ENCODE measurements around the gene NF2. TPM values are rescaled to one million over a fixed set of nuclear protein-coding genes. Genes with fewer than 3 reads are reported as not detected.

NF2 gene
- total RNA-seq, 1 experiment from 2014 or later, result 190 TPM

GRCh38 chr22:29635734-29636357, 32.4 kb downstream of the NF2 start:
- TF ChIP-seq REST (IDR thresholded peaks at IDR 0.05; ENCODE audit: insufficient read depth in 1 of 2, low read depth in 2 of 2, low read length in 1 of 2) (no peak), CTCF (IDR thresholded peaks at IDR 0.05) (peak; percentile 76)
- no peak for DNase-seq (ENCODE audit: low read depth, low spot score)
- in situ Hi-C loops (cut with HindIII; ENCODE audit: low pct_unique_long_range_greater_than_20kb, low sequenced_read_pairs) (no loop called here), intact Hi-C loops (cut with micrococcal nuclease; ENCODE audit: unreplicated experiment) (no loop called here)
- Histone ChIP-seq H3K27me3 (ENCODE audit: control insufficient read depth, insufficient read depth, low read length) (no peaks in the 10 kb centered on the region), H3K4me3 (ENCODE audit: low read depth in 2 of 2, low read length in 2 of 2) (no peak overlapping the region), H3K36me3 (ENCODE audit: control insufficient read depth, insufficient read depth, low read length) (no peaks in the 10 kb centered on the region; the same call in 1 of the 2 replicates), H3K4me1 (ENCODE audit: control insufficient read depth, insufficient read depth, low read length) (peaks cover 43% of the 10 kb centered on the region), H3K27ac (ENCODE audit: low read length) (no peak overlapping the region), H3K9me3 (ENCODE audit: control insufficient read depth, insufficient read depth, low read depth, low read length) (no peaks in the 10 kb centered on the region)
- BruUV-seq (replicated peaks), result no TSS peak
- ChIA-PET CTCF (interaction anchor here (0.7 kb wide), 2 partner anchors 18 to 451 kb away, joined by 3 read pairs; no protein-coding TSS in a partner anchor), POLR2A (no interaction called here)
- ATAC-seq, result peak; percentile 74

- Histone ChIP-seq H3K36me3 (ENCODE audit: control insufficient read depth, insufficient read depth, low read length) (no peaks in the 10 kb centered on the region; the same call in 1 of the 2 replicates), H3K4me1 (ENCODE audit: control insufficient read depth, insufficient read depth, low read length) (peaks cover 39% of the 10 kb centered on the region), H3K27me3 (ENCODE audit: control insufficient read depth, insufficient read depth, low read length) (no peaks in the 10 kb centered on the region), H3K4me3 (ENCODE audit: low read depth in 2 of 2, low read length in 2 of 2) (no peak overlapping the region), H3K9me3 (ENCODE audit: control insufficient read depth, insufficient read depth, low read depth, low read length) (no peaks in the 10 kb centered on the region), H3K27ac (ENCODE audit: low read length) (no peak overlapping the region)
- intact Hi-C loops (cut with micrococcal nuclease; ENCODE audit: unreplicated experiment), result no loop called here
- ChIA-PET POLR2A (no interaction called here), CTCF (interaction anchor here (0.5 to 0.7 kb wide), 2 partner anchors 27 to 450 kb away, joined by 3 read pairs; no protein-coding TSS in a partner anchor)
- no peak for DNase-seq (ENCODE audit: low read depth, low spot score)
- no peak for ATAC-seq
- in situ Hi-C loops (cut with HindIII; ENCODE audit: low pct_unique_long_range_greater_than_20kb, low sequenced_read_pairs), result no loop called here
- BruUV-seq (replicated peaks), result no TSS peak
- no peak for TF ChIP-seq TCF7L2 (IDR thresholded peaks at IDR 0.05; ENCODE audit: low read depth, low read length)
- no peak for TF ChIP-seq REST (IDR thresholded peaks at IDR 0.05; ENCODE audit: insufficient read depth in 1 of 2, low read depth in 2 of 2, low read length in 1 of 2)
- TF ChIP-seq CTCF (IDR thresholded peaks at IDR 0.05), result no peak
- TF ChIP-seq POLR2AphosphoS5 (IDR thresholded peaks at IDR 0.05; ENCODE audit: low read depth, low read length), result no peak
- no peak for TF ChIP-seq SIN3A (IDR thresholded peaks at IDR 0.05; ENCODE audit: borderline replicate concordance, insufficient read depth, low read depth, low read length)
These were observed 33.3 kb downstream of the NF2 start for GRCh38 chr22:29636751-29637150.
